ENCODE measurements around the gene EML1. TPM values are rescaled to one million over a fixed set of nuclear protein-coding genes. Genes with fewer than 3 reads are reported as not detected.

The EML1 gene
- total RNA-seq, 1 experiment from 2014 or later = 18.3 TPM

GRCh38 chr14:99990268-99991170 lies 197.3 kb downstream of the EML1 start:
- no peak for DNase-seq (ENCODE audit: low spot score)

DNA sequence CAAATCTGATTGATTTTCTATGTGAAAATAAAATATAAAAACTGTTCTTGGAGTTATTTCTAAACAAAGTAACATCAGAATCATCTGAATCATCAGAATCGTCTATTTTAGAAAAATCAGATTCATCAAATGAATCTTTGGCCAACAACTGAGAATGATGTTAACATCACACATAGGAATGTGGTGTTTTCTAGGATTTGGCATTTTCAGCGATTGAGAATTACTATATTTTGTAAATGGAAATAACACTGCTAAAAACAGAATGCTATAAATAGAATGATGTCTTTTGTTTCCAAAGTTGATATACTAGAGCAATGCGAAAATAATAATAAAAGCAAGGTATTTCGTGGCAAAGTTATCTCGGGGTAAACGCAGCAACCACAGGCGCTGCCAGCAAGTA lies 198.1 kb downstream of the EML1 start:
- DNase-seq (ENCODE audit: low spot score) = no peak

Other genes with a start within 250 kb of the EML1 start
- gene CCDC85C, start 189.2 kb upstream of the EML1 start, total RNA-seq (2014; rRNA removed; shearing (Covaris generic)) = 5.7 and 5.8 TPM in 2 replicates
- gene HHIPL1, start 148.3 kb upstream of the EML1 start, total RNA-seq (2014; rRNA removed; shearing (Covaris generic)) = 0.02 and 0.14 TPM in 2 replicates
- not detected in 2 replicates for gene CYP46A1, start 109.1 kb upstream of the EML1 start, total RNA-seq (2014; rRNA removed; shearing (Covaris generic))

All from H4 (cell line).